ENCODE data around the gene MFSD1.

The MFSD1 gene

GRCh38 chr3:158821847-158822246 is 20.0 kb downstream of the MFSD1 start:
- no peak for TF ChIP-seq TAF1 (IDR thresholded peaks at IDR 0.05; ENCODE audit: borderline replicate concordance, insufficient read depth, low read length)
- no peak for TF ChIP-seq SIN3A (IDR thresholded peaks at IDR 0.05; ENCODE audit: borderline replicate concordance, insufficient read depth, low read length)
- no peak for TF ChIP-seq POLR2AphosphoS5 (IDR thresholded peaks at IDR 0.05; ENCODE audit: low read depth, low read length)
- TF ChIP-seq FOXP2 (optimal IDR thresholded peaks at IDR 0.05; ENCODE audit: borderline replicate concordance, extremely low read depth, extremely low read length, insufficient read depth), result no peak
- TF ChIP-seq REST (IDR thresholded peaks at IDR 0.05; ENCODE audit: insufficient read depth in 1 of 2, low read depth in 2 of 2, low read length in 2 of 2), result no peak

- TF ChIP-seq FOXP2 (optimal IDR thresholded peaks at IDR 0.05; ENCODE audit: borderline replicate concordance, extremely low read depth, extremely low read length, insufficient read depth) (no peak), POLR2AphosphoS5 (IDR thresholded peaks at IDR 0.05; ENCODE audit: low read depth, low read length) (no peak), REST (IDR thresholded peaks at IDR 0.05; ENCODE audit: insufficient read depth in 1 of 2, low read depth in 2 of 2, low read length in 2 of 2) (no peak)
These were observed 21.6 kb downstream of the MFSD1 start for GRCh38 chr3:158823426-158823825.

- TF ChIP-seq TAF1 (IDR thresholded peaks at IDR 0.05; ENCODE audit: borderline replicate concordance, insufficient read depth, low read length), result no peak
- TF ChIP-seq REST (IDR thresholded peaks at IDR 0.05; ENCODE audit: insufficient read depth in 1 of 2, low read depth in 2 of 2, low read length in 2 of 2), result no peak
- no peak for TF ChIP-seq POLR2AphosphoS5 (IDR thresholded peaks at IDR 0.05; ENCODE audit: low read depth, low read length)
- no peak for TF ChIP-seq SIN3A (IDR thresholded peaks at IDR 0.05; ENCODE audit: borderline replicate concordance, insufficient read depth, low read length)
- TF ChIP-seq FOXP2 (optimal IDR thresholded peaks at IDR 0.05; ENCODE audit: borderline replicate concordance, extremely low read depth, extremely low read length, insufficient read depth), result no peak
These were observed 25.9 kb downstream of the MFSD1 start for GRCh38 chr3:158827773-158828172.

GRCh38 chr3:158830391-158830790 is 28.5 kb downstream of the MFSD1 start:
- TF ChIP-seq POLR2AphosphoS5 (IDR thresholded peaks at IDR 0.05; ENCODE audit: low read depth, low read length) (no peak), SIN3A (IDR thresholded peaks at IDR 0.05; ENCODE audit: borderline replicate concordance, insufficient read depth, low read length) (no peak), REST (IDR thresholded peaks at IDR 0.05; ENCODE audit: insufficient read depth in 1 of 2, low read depth in 2 of 2, low read length in 2 of 2) (no peak), FOXP2 (optimal IDR thresholded peaks at IDR 0.05; ENCODE audit: borderline replicate concordance, extremely low read depth, extremely low read length, insufficient read depth) (no peak), TAF1 (IDR thresholded peaks at IDR 0.05; ENCODE audit: borderline replicate concordance, insufficient read depth, low read length) (no peak)

GRCh38 chr3:158831861-158832260 is 30.0 kb downstream of the MFSD1 start:
- no peak for TF ChIP-seq POLR2AphosphoS5 (IDR thresholded peaks at IDR 0.05; ENCODE audit: low read depth, low read length)
- TF ChIP-seq REST (IDR thresholded peaks at IDR 0.05; ENCODE audit: insufficient read depth in 1 of 2, low read depth in 2 of 2, low read length in 2 of 2), result no peak
- TF ChIP-seq SIN3A (IDR thresholded peaks at IDR 0.05; ENCODE audit: borderline replicate concordance, insufficient read depth, low read length), result no peak
